ENCODE data around the gene PRLH.

The PRLH gene

DNA sequence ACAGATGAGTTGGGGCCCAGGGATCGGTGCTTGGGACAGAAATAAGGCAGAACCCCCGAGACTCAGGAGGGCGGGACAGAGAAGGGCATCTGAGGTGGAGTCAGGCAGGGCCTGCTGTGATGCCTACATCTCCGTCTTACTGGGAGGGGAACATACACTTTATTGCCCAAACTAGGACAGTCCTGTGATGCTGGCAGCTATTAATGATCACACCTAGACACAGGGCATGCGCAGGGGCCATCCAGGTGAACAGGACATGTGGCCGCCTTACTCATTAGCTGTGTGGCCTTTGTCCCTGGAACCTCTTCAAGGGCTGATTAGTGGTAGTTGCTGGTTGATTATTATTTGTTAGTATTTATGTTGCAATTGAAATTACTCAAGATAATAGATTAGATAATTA lies 46.1 kb upstream of the PRLH start:
- H3K9me3 ChIP-seq (ENCODE audit: insufficient read depth, low read length): no peaks in the 10 kb centered on the region
- no peaks in the 10 kb centered on the region for H3K79me2 ChIP-seq (ENCODE audit: low read length)
- no peaks in the 10 kb centered on the region for H3K27me3 ChIP-seq (ENCODE audit: low read depth, low read length)
- no peak overlapping the region for H3K4me3 ChIP-seq (ENCODE audit: low read length)
- TF ChIP-seq EZH2phosphoT487 (IDR thresholded peaks at IDR 0.05; ENCODE audit: low read depth): no peak
- TF ChIP-seq, protein P1, sequence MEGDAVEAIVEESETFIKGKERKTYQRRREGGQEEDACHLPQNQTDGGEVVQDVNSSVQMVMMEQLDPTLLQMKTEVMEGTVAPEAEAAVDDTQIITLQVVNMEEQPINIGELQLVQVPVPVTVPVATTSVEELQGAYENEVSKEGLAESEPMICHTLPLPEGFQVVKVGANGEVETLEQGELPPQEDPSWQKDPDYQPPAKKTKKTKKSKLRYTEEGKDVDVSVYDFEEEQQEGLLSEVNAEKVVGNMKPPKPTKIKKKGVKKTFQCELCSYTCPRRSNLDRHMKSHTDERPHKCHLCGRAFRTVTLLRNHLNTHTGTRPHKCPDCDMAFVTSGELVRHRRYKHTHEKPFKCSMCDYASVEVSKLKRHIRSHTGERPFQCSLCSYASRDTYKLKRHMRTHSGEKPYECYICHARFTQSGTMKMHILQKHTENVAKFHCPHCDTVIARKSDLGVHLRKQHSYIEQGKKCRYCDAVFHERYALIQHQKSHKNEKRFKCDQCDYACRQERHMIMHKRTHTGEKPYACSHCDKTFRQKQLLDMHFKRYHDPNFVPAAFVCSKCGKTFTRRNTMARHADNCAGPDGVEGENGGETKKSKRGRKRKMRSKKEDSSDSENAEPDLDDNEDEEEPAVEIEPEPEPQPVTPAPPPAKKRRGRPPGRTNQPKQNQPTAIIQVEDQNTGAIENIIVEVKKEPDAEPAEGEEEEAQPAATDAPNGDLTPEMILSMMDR (IDR thresholded peaks at IDR 0.05; ENCODE audit: low read depth, low read length): no peak
- no peak overlapping the region for H3K9ac ChIP-seq (ENCODE audit: low read length)
- no peaks in the 10 kb centered on the region for H4K20me1 ChIP-seq (ENCODE audit: insufficient read depth, low read length)
- H3K4me1 ChIP-seq (ENCODE audit: low read length): peaks cover 5% of the 10 kb centered on the region
- no peaks in the 10 kb centered on the region for H3K36me3 ChIP-seq (replicated peaks; ENCODE audit: low read depth, low read length)
- no peak overlapping the region for H3K27ac ChIP-seq (ENCODE audit: low read length)
- no peak overlapping the region for H2AFZ ChIP-seq (ENCODE audit: low read depth, low read length)
- H3K4me2 ChIP-seq (ENCODE audit: low read length): no peak overlapping the region

DNA sequence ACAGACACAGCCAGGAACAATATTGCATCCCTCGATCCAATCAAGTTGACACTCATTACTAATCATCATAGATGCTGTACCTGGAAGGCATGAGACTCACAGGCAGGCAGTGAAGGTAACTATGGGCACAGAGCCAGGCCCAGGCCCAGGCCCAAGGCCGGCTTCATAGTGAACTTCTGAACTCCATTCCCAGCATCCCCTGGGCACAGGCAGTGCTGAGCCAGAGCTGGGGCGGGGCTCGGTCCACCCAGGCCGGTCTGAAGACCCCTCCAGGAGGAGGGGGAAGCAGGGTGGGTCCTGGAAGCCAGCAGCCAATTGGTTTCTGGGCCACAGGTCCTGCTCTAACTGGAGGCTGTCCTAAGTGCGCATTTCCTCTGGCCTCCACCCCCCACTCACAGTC lies 41.7 kb upstream of the PRLH start:
- no peaks in the 10 kb centered on the region for H3K79me2 ChIP-seq (ENCODE audit: low read length)
- no peak overlapping the region for H3K27ac ChIP-seq (ENCODE audit: low read length)
- no peaks in the 10 kb centered on the region for H3K36me3 ChIP-seq (replicated peaks; ENCODE audit: low read depth, low read length)

GRCh38 chr2:237525559-237526157 lies 40.7 kb upstream of the PRLH start:
- Histone ChIP-seq H3K4me3 (ENCODE audit: low read length) (no peak overlapping the region), H3K36me3 (replicated peaks; ENCODE audit: low read depth, low read length) (no peaks in the 10 kb centered on the region), H3K4me1 (ENCODE audit: low read length) (peaks cover 32% of the 10 kb centered on the region), H3K9me3 (ENCODE audit: insufficient read depth, low read length) (no peaks in the 10 kb centered on the region), H3K9ac (ENCODE audit: low read length) (no peak overlapping the region), H3K27me3 (ENCODE audit: low read depth, low read length) (no peaks in the 10 kb centered on the region), H2AFZ (ENCODE audit: low read depth, low read length) (no peak overlapping the region), H3K27ac (ENCODE audit: low read length) (no peak overlapping the region), H4K20me1 (ENCODE audit: insufficient read depth, low read length) (no peaks in the 10 kb centered on the region), H3K4me2 (ENCODE audit: low read length) (no peak overlapping the region), H3K79me2 (ENCODE audit: low read length) (no peaks in the 10 kb centered on the region)
- TF ChIP-seq, protein P1 (IDR thresholded peaks at IDR 0.05; ENCODE audit: low read depth, low read length): no peak
- no peak for TF ChIP-seq EZH2phosphoT487 (IDR thresholded peaks at IDR 0.05; ENCODE audit: low read depth)

More for the DNA sequence above, 41.7 kb upstream of the PRLH start:
- no peak overlapping the region for H3K4me2 ChIP-seq (ENCODE audit: low read length)
- H3K9ac ChIP-seq (ENCODE audit: low read length): no peak overlapping the region
- peaks cover 22% of the 10 kb centered on the region for H3K4me1 ChIP-seq (ENCODE audit: low read length)
- H4K20me1 ChIP-seq (ENCODE audit: insufficient read depth, low read length): no peaks in the 10 kb centered on the region
- H3K9me3 ChIP-seq (ENCODE audit: insufficient read depth, low read length): no peaks in the 10 kb centered on the region
- no peak for TF ChIP-seq EZH2phosphoT487 (IDR thresholded peaks at IDR 0.05; ENCODE audit: low read depth)
- TF ChIP-seq, protein P1 (IDR thresholded peaks at IDR 0.05; ENCODE audit: low read depth, low read length): no peak
- no peaks in the 10 kb centered on the region for H3K27me3 ChIP-seq (ENCODE audit: low read depth, low read length)
- H3K4me3 ChIP-seq (ENCODE audit: low read length): no peak overlapping the region
- no peak overlapping the region for H2AFZ ChIP-seq (ENCODE audit: low read depth, low read length)

DNA sequence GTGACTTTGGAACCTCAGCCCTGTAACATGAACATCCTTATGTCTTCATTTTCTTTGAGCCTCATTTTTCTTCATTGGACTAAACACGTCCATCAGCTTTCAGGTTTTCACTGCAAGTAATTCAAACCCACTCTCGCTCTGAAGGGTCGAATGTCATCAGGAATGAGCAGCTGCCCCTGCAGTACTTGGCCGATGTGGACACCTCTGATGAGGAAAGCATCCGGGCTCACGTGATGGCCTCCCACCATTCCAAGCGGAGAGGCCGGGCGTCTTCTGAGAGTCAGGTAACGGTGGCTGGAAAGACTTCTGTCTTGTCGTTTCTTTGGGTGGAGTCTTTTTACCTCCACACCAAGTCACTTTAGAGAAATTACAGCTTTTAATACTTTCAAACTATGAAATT lies 39.1 kb upstream of the PRLH start:
- H3K4me3 ChIP-seq (ENCODE audit: low read length): no peak overlapping the region
- no peaks in the 10 kb centered on the region for H4K20me1 ChIP-seq (ENCODE audit: insufficient read depth, low read length)
- no peak overlapping the region for H2AFZ ChIP-seq (ENCODE audit: low read depth, low read length)
- H3K4me2 ChIP-seq (ENCODE audit: low read length): no peak overlapping the region
- H3K27ac ChIP-seq (ENCODE audit: low read length): no peak overlapping the region
- H3K9ac ChIP-seq (ENCODE audit: low read length): no peak overlapping the region
- no peaks in the 10 kb centered on the region for H3K27me3 ChIP-seq (ENCODE audit: low read depth, low read length)
- TF ChIP-seq, protein P1 (IDR thresholded peaks at IDR 0.05; ENCODE audit: low read depth, low read length): no peak
- no peak for TF ChIP-seq EZH2phosphoT487 (IDR thresholded peaks at IDR 0.05; ENCODE audit: low read depth)
- no peaks in the 10 kb centered on the region for H3K79me2 ChIP-seq (ENCODE audit: low read length)
- H3K9me3 ChIP-seq (ENCODE audit: insufficient read depth, low read length): no peaks in the 10 kb centered on the region
- peaks cover 42% of the 10 kb centered on the region for H3K4me1 ChIP-seq (ENCODE audit: low read length)
- H3K36me3 ChIP-seq (replicated peaks; ENCODE audit: low read depth, low read length): no peaks in the 10 kb centered on the region

Data from OCI-LY3 (cell line).